OCI-LY3 (cell line): ENCODE results near the gene PUM1.

ENCODE experiments used
- EZH2phosphoT487 ChIP-seq: fragments of 200-600 bp; shearing (Covaris generic); IDR thresholded peaks from 2 replicates; pipeline ENCODE4 v1.6.1; 2018; ENCODE audit warnings: antibody characterized with exemption, mixed run types, low read depth
- TF ChIP-seq, protein P1 (sequence below): fragments of 200-600, 300-600 bp; sonication (generic); IDR thresholded peaks from 2 replicates; pipeline ENCODE4 v1.5.1; 2014; ENCODE audit warnings: antibody characterized with exemption, low read length, low read depth

DNA sequence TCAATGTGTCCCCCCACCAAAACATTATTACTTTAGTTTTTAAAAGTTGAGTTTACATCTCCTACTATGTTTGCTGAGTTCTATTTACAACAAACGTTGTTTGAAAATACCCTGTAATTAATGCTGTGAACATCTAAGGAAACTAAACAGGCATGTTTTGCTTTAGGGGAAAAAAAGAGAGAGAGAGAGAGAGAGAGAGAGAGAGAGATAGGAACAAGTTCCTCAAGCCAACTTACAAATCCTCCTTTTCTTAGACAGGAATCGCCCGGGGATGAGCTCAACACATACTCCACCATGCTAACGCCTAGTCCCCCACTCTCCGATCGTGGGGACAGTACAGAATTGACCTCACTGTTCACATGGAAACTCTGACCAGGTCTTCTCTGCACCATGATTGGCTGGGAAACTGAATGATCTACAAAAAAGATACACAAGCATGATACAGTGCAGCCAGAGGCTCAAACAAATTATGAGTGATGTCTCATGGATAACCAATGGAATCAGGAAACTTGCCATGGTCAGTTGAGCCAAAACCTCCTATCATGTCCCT is 59.8 kb downstream of the PUM1 start:
- TF ChIP-seq, protein P1, sequence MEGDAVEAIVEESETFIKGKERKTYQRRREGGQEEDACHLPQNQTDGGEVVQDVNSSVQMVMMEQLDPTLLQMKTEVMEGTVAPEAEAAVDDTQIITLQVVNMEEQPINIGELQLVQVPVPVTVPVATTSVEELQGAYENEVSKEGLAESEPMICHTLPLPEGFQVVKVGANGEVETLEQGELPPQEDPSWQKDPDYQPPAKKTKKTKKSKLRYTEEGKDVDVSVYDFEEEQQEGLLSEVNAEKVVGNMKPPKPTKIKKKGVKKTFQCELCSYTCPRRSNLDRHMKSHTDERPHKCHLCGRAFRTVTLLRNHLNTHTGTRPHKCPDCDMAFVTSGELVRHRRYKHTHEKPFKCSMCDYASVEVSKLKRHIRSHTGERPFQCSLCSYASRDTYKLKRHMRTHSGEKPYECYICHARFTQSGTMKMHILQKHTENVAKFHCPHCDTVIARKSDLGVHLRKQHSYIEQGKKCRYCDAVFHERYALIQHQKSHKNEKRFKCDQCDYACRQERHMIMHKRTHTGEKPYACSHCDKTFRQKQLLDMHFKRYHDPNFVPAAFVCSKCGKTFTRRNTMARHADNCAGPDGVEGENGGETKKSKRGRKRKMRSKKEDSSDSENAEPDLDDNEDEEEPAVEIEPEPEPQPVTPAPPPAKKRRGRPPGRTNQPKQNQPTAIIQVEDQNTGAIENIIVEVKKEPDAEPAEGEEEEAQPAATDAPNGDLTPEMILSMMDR: no peak
- no peak for TF ChIP-seq EZH2phosphoT487
